GM23338 (cell line): Measurements from ENCODE around the gene CKS1B.

ENCODE experiments used
- EZH2phosphoT487 ChIP-seq: fragments of 200-600 bp; sonication (generic); IDR thresholded peaks from one replicate; pipeline ENCODE4 v1.8.1; 2018; ENCODE audit warnings: antibody characterized with exemption; ENCODE audit not compliant: unreplicated experiment
- JUNB ChIP-seq: IDR thresholded peaks from one replicate; pipeline ENCODE4 v1.6.1; 2016; ENCODE audit warnings: antibody characterized with exemption; ENCODE audit not compliant: unreplicated experiment

GRCh38 chr1:154959426-154959780 is 15.1 kb upstream of the CKS1B start:
- TF ChIP-seq EZH2phosphoT487 (no peak), JUNB (no peak)
